HEK293 (cell line): ENCODE data around the gene ADCY3.
"Not testable (repeated sequence)": the region's sequence is repeated elsewhere in the genome, so short reads cannot be mapped to it uniquely, and the experiment has no call there.

Source experiments
- CTCF ChIA-PET: fragments of 350-600 bp; formaldehyde crosslinking; extraction: SDS; loops from one replicate; lab custom pipeline; 2021; ENCODE audit warnings: antibody characterized with exemption; lab: Yijun Ruan, JAX
- POLR2A ChIA-PET: fragments of 300-600 bp; formaldehyde crosslinking; extraction: SDS; loops from one replicate; lab custom pipeline; 2020; ENCODE audit warnings: antibody characterized with exemption, inconsistent platforms; lab: Yijun Ruan, JAX
- H3K27ac ChIP-seq: fragments of 200-500 bp; sonication (Bioruptor generic); 2 replicates; pipeline ENCODE4 v1.5.1; 2014; ENCODE audit warnings: low read depth, low read length, control low read depth, inconsistent platforms; ENCODE audit errors: extremely low read depth
- H3K36me3 ChIP-seq, 2 experiments: fragments of 200-500 bp in 1 of 2; sonication (Bioruptor generic) in 1 of 2; 1 replicate in 1 of 2; 2 replicates in 1 of 2; pipeline ENCODE4 v1.5.1; 2014 to 2017; ENCODE audit warnings: inconsistent platforms in 2 of 2, low read length in 2 of 2; ENCODE audit not compliant: control insufficient read depth in 2 of 2, insufficient read depth in 1 of 2
- H3K4me1 ChIP-seq: fragments of 200-500 bp; sonication (Bioruptor generic); 2 replicates; pipeline ENCODE4 v1.5.1; 2014; ENCODE audit warnings: mild to moderate bottlenecking, low read length, inconsistent platforms; ENCODE audit not compliant: control insufficient read depth, insufficient read depth
- H3K4me3 ChIP-seq: 2 replicates; pipeline ENCODE4 v1.5.1; 2011; ENCODE audit warnings: low read depth, mild to moderate bottlenecking, control low read depth, low read length, moderate library complexity
- H3K9me3 ChIP-seq: fragments of 200-500 bp; sonication (Bioruptor generic); 2 replicates; pipeline ENCODE4 v1.5.1; 2014; ENCODE audit warnings: low read depth, low read length, inconsistent platforms; ENCODE audit not compliant: control insufficient read depth, insufficient read depth
- FEZF1 ChIP-seq: fragments of 450-650 bp; formaldehyde crosslinking; IDR thresholded peaks from 2 replicates; pipeline ENCODE4 v1.5.1; 2016; ENCODE audit warnings: missing biosample characterization, missing genetic modification characterization
- GLI2 ChIP-seq: fragments of 450-650 bp; formaldehyde crosslinking; IDR thresholded peaks from 2 replicates; pipeline ENCODE4; 2017; ENCODE audit warnings: missing biosample characterization, missing genetic modification characterization, low read depth, borderline replicate concordance
- ZBTB21 ChIP-seq: fragments of 450-650 bp; formaldehyde crosslinking; IDR thresholded peaks from 2 replicates; pipeline ENCODE4 v1.5.1; 2017; ENCODE audit warnings: missing biosample characterization, missing genetic modification characterization
- ZBTB6 ChIP-seq: fragments of 450-650 bp; formaldehyde crosslinking; IDR thresholded peaks from 2 replicates; pipeline ENCODE4 v1.5.1; 2017; ENCODE audit warnings: missing biosample characterization, missing genetic modification characterization
- ZFP3 ChIP-seq: fragments of 450-650 bp; formaldehyde crosslinking; IDR thresholded peaks from 2 replicates; pipeline ENCODE4 v1.5.1; 2016; ENCODE audit warnings: low read depth, missing biosample characterization, missing genetic modification characterization
- ZIC2 ChIP-seq: fragments of 450-650 bp; formaldehyde crosslinking; IDR thresholded peaks from 2 replicates; pipeline ENCODE4 v1.5.1; 2016; ENCODE audit warnings: missing biosample characterization, missing genetic modification characterization
- ZNF18 ChIP-seq: fragments of 450-650 bp; formaldehyde crosslinking; IDR thresholded peaks from 2 replicates; pipeline ENCODE4 v1.5.1; 2016; ENCODE audit warnings: missing biosample characterization, missing genetic modification characterization
- ZNF223 ChIP-seq: fragments of 450-650 bp; formaldehyde crosslinking; IDR thresholded peaks from 2 replicates; pipeline ENCODE4 v1.5.1; 2016; ENCODE audit warnings: missing biosample characterization, missing genetic modification characterization
- ZNF48 ChIP-seq: fragments of 450-650 bp; formaldehyde crosslinking; IDR thresholded peaks from 2 replicates; pipeline ENCODE4 v1.5.1; 2016; ENCODE audit warnings: missing biosample characterization, missing genetic modification characterization
- ZNF530 ChIP-seq: fragments of 450-650 bp; formaldehyde crosslinking; IDR thresholded peaks from 2 replicates; pipeline ENCODE4 v1.5.1; 2016; ENCODE audit warnings: low read depth, missing biosample characterization, missing genetic modification characterization
- ZNF677 ChIP-seq: fragments of 450-650 bp; IDR thresholded peaks from 2 replicates; pipeline ENCODE4 v1.5.0; 2018; ENCODE audit warnings: missing biosample characterization, mild to moderate bottlenecking, missing genetic modification characterization, moderate library complexity
- ZNF692 ChIP-seq: fragments of 450-650 bp; formaldehyde crosslinking; IDR thresholded peaks from 2 replicates; pipeline ENCODE4 v1.5.1; 2016; ENCODE audit warnings: missing biosample characterization, missing genetic modification characterization
- ZNF747 ChIP-seq: fragments of 450-650 bp; formaldehyde crosslinking; IDR thresholded peaks from 2 replicates; pipeline ENCODE4 v1.5.1; 2016; ENCODE audit warnings: missing biosample characterization, missing genetic modification characterization
- ZSCAN30 ChIP-seq: fragments of 450-650 bp; IDR thresholded peaks from 2 replicates; pipeline ENCODE4 v1.5.1; 2018; ENCODE audit warnings: missing biosample characterization, mild to moderate bottlenecking, missing genetic modification characterization, moderate library complexity

Gene ADCY3

GRCh38 chr2:24836206-24836605 lies 83.8 kb downstream of the ADCY3 start:
- POLR2A ChIA-PET, result interaction anchor here (0.5 kb wide), 1 partner anchor 13 kb away, joined by 4 read pairs; no protein-coding TSS in a partner anchor
- no peak overlapping the region for H3K27ac ChIP-seq
- no peak for TF ChIP-seq ZFP3 (tag by site-specific recombination)
- TF ChIP-seq ZNF18, result no peak
- TF ChIP-seq ZNF747 (tag by site-specific recombination), result no peak
- TF ChIP-seq, all 188 proteins: peak for 0
- CTCF ChIA-PET, result no interaction called here
- Histone ChIP-seq H3K9me3 (no peaks in the 10 kb centered on the region), H3K4me3 (no peak overlapping the region), H3K36me3 (peaks cover 0 to 68% of the 10 kb centered on the region in 2 experiments; a peak in 2 of 3 replicates), H3K4me1 (no peaks in the 10 kb centered on the region)

- H3K36me3 ChIP-seq, result peaks cover 0 to 68% of the 10 kb centered on the region in 2 experiments; a peak in 2 of 3 replicates
- CTCF ChIA-PET, result interaction anchor here (1.3 kb wide), 1 partner anchor 293 kb away, joined by 3 read pairs; no protein-coding TSS in a partner anchor
- H3K27ac ChIP-seq, H3K9me3 ChIP-seq, POLR2A ChIA-PET, H3K4me1 ChIP-seq, H3K4me3 ChIP-seq: not testable (repeated sequence)
These were observed 84.6 kb downstream of the ADCY3 start for GRCh38 chr2:24835411-24835810.

- no peaks in the 10 kb centered on the region for H3K4me1 ChIP-seq
- no peak overlapping the region for H3K27ac ChIP-seq
- no peak overlapping the region for H3K4me3 ChIP-seq
- ChIA-PET POLR2A (interaction anchor here (0.5 kb wide), 1 partner anchor 77 kb away, joined by 5 read pairs; no protein-coding TSS in a partner anchor), CTCF (interaction anchor here (1.3 kb wide), 1 partner anchor 294 kb away, joined by 3 read pairs; no protein-coding TSS in a partner anchor)
- H3K36me3 ChIP-seq, result peaks cover 0 to 66% of the 10 kb centered on the region in 2 experiments; a peak in 2 of 3 replicates
- no peak for TF ChIP-seq FEZF1
- no peak for TF ChIP-seq ZNF48 (tag by site-specific recombination)
- TF ChIP-seq ZIC2 (tag by site-specific recombination), result peak; percentile 27; the same call in 1 of the 2 replicates
- no peaks in the 10 kb centered on the region for H3K9me3 ChIP-seq
These were observed 85.2 kb downstream of the ADCY3 start for GRCh38 chr2:24834733-24835395.

- Histone ChIP-seq H3K9me3 (no peaks in the 10 kb centered on the region), H3K27ac (no peak overlapping the region), H3K4me3 (no peak overlapping the region), H3K4me1 (no peaks in the 10 kb centered on the region), H3K36me3 (peaks cover 0 to 61% of the 10 kb centered on the region in 2 experiments; a peak in 2 of 3 replicates)
- ChIA-PET POLR2A (no interaction called here), CTCF (interaction anchor here (1.3 kb wide), 1 partner anchor 295 kb away, joined by 3 read pairs; no protein-coding TSS in a partner anchor)
- TF ChIP-seq ZBTB21 (tag by site-specific recombination) (no peak), ZNF223 (tag by site-specific recombination) (no peak)
These were observed 86.0 kb downstream of the ADCY3 start for GRCh38 chr2:24833821-24834732.

GRCh38 chr2:24832931-24833701 lies 86.9 kb downstream of the ADCY3 start:
- Histone ChIP-seq H3K4me3 (no peak overlapping the region), H3K36me3 (peaks cover 0 to 59% of the 10 kb centered on the region in 2 experiments; a peak in 2 of 3 replicates), H3K27ac (no peak overlapping the region), H3K9me3 (no peaks in the 10 kb centered on the region), H3K4me1 (no peaks in the 10 kb centered on the region)
- ChIA-PET CTCF (no interaction called here), POLR2A (no interaction called here)
- TF ChIP-seq ZSCAN30 (tag by site-specific recombination) (0 out of 2 replicates have a peak, but pooled peaks have one; percentile 25), ZBTB6 (tag by site-specific recombination) (no peak), ZNF530 (tag by site-specific recombination) (no peak), ZNF677 (tag by site-specific recombination) (no peak), GLI2 (tag by site-specific recombination) (no peak), ZNF692 (tag by site-specific recombination) (no peak)
